Upper lobe of left lung (tissue), 6 donors: ENCODE results near the gene NKPD1. TPM values are rescaled to one million over a fixed set of nuclear protein-coding genes. Genes with fewer than 3 reads are reported as not detected.

ENCODE experiments used
- ATAC-seq, 2 donors: fragments of 200-7000 bp; cut with Tn5 transposase; one replicate each; pipeline ENCODE4 v1.9.1; 2022; ENCODE audit warnings: mild to moderate bottlenecking in 2 of 2, moderate library complexity in 2 of 2; ENCODE audit not compliant: low FRiP score in 2 of 2
- DNase-seq, 2 donors: peaks; one replicate each; pipeline ENCODE4 v3.0.0-alpha.2; 2019 to 2020
- H3K27ac ChIP-seq, 4 donors: fragments of 200-600 bp; sonication (generic); one replicate each; pipeline ENCODE4 v1.5.1; 2016 to 2019
- H3K27me3 ChIP-seq, 4 donors: fragments of 200-600 bp; sonication (generic); one replicate each; pipeline ENCODE4 v1.5.1; 2017 to 2019
- H3K36me3 ChIP-seq, 4 donors: fragments of 200-600 bp; sonication (generic); one replicate each; pipeline ENCODE4 v1.5.1; 2016 to 2019
- H3K4me1 ChIP-seq, 4 donors: fragments of 200-600 bp; sonication (generic); one replicate each; pipeline ENCODE4 v1.5.1; 2018 to 2019
- H3K4me3 ChIP-seq, 4 donors: fragments of 200-600 bp; sonication (generic); one replicate each; pipeline ENCODE4 v1.5.1; 2017 to 2019; ENCODE audit warnings: mild to moderate bottlenecking in 2 of 4, moderate library complexity in 1 of 4
- H3K9me3 ChIP-seq, 4 donors: fragments of 200-600 bp; sonication (generic); one replicate each; pipeline ENCODE4 v1.5.1; 2018 to 2019
- EP300 ChIP-seq, 4 donors: sonication (generic); formaldehyde crosslinking; IDR thresholded peaks; one replicate each; pipeline ENCODE4 v1.5.1; 2017; ENCODE audit warnings: antibody characterized with exemption in 4 of 4, control low read depth in 2 of 4
- POLR2A ChIP-seq, 4 donors: fragments of 450-650 bp; IDR thresholded peaks; one replicate each; pipeline ENCODE4 v1.5.1; 2016 to 2017; ENCODE audit warnings: antibody characterized with exemption in 4 of 4, mild to moderate bottlenecking in 2 of 4
- POLR2AphosphoS5 ChIP-seq, 2 donors: sonication (generic); formaldehyde crosslinking; IDR thresholded peaks; one replicate each; pipeline ENCODE4 v1.5.1; 2017; ENCODE audit warnings: antibody characterized with exemption in 2 of 2
- WGBS, 2 donors: methylation state at CpG; one replicate each; pipeline ENCODE4 v1.1.5; 2017 to 2018; 5-methylcytosine and 5-hydroxymethylcytosine counted together
- total RNA-seq, 6 donors: library from RNA; depleted of rRNA in 4 of 6; stranded (reverse); fragments of >200 nt in 4 of 6; gene quantifications; one replicate each; pipeline versions ENCODE4 v1.1.0 to v1.2.1, GENCODE V29; 2016 to 2021
- TF ChIP-seq, protein P1 (sequence below), 6 experiments: fragments of 450-650 bp in 4 of 6; fragments of 200-600 bp in 2 of 6; sonication (generic) in 2 of 6; IDR thresholded peaks; one replicate each; pipeline ENCODE4 v1.5.1; 2016 to 2019; ENCODE audit warnings: antibody characterized with exemption in 6 of 6
- donor health status: DM: no; HTN: no; CAD: no; lungs with moderate emphysema.
- donor health status: DM: no; HTN: yes; CAD: no; lungs with severe emphysema.

Gene NKPD1
- total RNA-seq, 6 donors from 2014 or later: under 0.01 to 1.00 (median 0.17) TPM; not detected in 1

DNA sequence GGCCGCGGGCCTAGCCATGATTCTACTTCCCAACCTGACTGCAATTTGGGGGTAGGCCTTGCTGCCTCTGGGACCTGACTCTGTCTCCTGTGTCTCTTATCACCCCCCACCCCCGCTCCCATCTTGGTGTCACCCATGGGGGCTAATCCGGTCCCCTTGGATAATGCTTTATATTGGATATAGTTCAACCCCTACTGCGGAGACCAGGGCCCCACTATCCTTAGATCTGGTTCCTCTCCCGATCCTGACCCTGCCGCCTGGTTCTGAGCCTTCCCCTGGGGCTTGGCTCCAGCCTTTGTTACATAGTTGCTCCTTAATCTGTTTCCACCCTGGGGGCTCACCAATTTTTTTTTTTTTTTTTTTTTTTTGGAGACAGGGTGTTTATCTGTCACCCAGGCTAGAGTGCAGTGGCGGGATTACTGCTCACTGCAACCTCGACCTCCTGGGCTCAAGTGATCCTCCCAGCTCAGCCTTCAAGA is 19.1 kb upstream of the NKPD1 start:
- no peaks in the 10 kb centered on the region for H3K27me3 ChIP-seq
- DNase-seq: no peak
- H3K4me3 ChIP-seq: peak overlapping the region; percentile 73 to 91 (median 82)
- peaks cover 28 to 40% (median 31%) of the 10 kb centered on the region in 4 donors for H3K4me1 ChIP-seq
- TF ChIP-seq EP300 (IDR thresholded peaks at IDR 0.05) (no peak), POLR2A (IDR thresholded peaks at IDR 0.05) (no peak), POLR2AphosphoS5 (IDR thresholded peaks at IDR 0.05) (no peak)
- TF ChIP-seq, protein P1, sequence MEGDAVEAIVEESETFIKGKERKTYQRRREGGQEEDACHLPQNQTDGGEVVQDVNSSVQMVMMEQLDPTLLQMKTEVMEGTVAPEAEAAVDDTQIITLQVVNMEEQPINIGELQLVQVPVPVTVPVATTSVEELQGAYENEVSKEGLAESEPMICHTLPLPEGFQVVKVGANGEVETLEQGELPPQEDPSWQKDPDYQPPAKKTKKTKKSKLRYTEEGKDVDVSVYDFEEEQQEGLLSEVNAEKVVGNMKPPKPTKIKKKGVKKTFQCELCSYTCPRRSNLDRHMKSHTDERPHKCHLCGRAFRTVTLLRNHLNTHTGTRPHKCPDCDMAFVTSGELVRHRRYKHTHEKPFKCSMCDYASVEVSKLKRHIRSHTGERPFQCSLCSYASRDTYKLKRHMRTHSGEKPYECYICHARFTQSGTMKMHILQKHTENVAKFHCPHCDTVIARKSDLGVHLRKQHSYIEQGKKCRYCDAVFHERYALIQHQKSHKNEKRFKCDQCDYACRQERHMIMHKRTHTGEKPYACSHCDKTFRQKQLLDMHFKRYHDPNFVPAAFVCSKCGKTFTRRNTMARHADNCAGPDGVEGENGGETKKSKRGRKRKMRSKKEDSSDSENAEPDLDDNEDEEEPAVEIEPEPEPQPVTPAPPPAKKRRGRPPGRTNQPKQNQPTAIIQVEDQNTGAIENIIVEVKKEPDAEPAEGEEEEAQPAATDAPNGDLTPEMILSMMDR (IDR thresholded peaks at IDR 0.05): no peak
- 46 to 67% methylated on average over 7 to 9 of the region's 9 CpGs for WGBS, 2 donors
- peaks cover 0 to 4% (median 2%) of the 10 kb centered on the region in 4 donors for H3K36me3 ChIP-seq
- H3K27ac ChIP-seq: peak overlapping the region; percentile 90 to 95 (median 92)
- ATAC-seq: no peak
- no peaks in the 10 kb centered on the region for H3K9me3 ChIP-seq

DNA sequence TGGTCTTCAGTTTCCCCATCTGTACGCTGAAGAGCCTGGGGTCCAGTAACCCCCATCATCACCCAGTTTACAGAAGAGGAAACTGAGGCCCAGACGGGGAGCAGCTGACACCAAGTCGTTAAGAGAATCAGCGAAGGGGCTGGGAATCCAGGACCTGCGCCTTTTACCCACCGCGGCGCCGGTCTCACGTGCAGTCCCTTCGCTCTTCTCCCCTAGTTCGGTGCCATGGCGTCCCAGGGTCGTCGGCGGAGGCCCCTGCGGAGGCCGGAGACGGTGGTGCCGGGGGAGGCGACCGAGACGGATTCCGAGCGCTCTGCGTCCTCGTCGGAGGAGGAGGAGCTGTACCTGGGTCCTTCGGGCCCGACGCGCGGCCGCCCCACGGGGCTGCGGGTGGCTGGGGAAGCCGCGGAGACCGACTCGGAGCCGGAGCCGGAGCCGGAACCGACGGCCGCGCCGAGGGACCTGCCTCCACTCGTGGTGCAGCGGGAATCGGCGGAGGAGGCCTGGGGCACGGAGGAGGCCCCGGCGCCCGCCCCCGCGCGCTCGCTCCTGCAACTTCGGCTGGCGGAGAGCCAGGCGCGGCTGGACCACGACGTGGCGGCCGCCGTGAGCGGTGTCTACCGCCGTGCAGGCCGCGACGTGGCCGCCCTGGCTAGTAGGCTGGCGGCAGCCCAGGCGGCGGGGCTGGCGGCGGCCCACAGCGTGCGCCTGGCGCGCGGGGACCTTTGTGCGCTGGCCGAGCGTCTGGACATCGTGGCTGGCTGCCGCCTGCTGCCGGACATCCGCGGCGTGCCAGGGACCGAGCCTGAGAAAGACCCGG is 18.5 kb upstream of the NKPD1 start:
- DNase-seq (peak in 1 of 2 donors; percentile 92), ATAC-seq (peak in 1 of 2 donors; percentile 2)
- 2 to 12% methylated on average over 14 to 26 of the region's 97 CpGs for WGBS, 2 donors

DNA sequence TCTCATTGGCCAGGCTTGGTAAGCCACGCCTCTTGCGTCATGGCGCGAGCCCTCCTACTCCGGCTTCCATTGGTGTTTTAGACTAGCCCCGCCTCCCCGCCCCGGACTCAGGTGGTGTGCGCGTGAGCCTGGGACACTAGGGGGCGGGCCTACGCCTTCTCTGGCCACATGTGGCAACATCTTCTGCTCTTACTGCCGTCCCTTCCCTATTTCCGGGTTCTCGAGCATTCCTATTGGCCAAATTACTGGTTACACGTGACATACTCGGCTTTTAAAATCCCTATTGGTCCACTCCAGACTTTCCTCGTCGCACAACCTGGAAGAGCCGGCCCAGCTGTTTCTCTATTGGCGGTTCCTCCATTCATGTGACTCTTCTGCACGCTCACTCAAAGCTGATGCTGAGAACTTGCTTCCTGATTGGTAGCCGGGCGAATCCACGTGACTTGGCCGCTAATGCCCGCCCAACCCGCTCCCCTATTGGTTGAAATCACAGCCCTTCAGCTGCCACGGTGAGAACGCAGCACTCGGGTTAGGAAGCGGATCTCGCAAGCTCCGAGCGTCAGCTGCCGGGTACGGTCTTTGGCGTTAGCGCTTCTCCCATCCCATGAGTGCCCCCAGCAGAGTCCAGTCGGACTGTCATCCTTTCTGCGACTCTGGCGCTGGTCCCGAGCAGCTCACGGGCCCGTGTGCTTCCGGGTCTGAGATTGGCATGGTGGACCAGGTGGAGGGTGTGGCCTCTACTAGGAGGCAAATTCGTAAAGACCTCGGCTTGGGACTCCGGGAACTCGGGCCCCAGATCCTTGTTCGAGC is 17.7 kb upstream of the NKPD1 start, which contains the start of gene BLOC1S3:
TSS of gene BLOC1S3 (plus strand) at position 523 of the 810 bp plus-strand sequence. CDS start 513 bp downstream, outside the sequence.
- 0% methylated on average over 34 to 45 of the region's 51 CpGs for WGBS, 2 donors
- Histone ChIP-seq H3K4me1 (peaks cover 28 to 40% (median 31%) of the 10 kb centered on the region in 4 donors), H3K9me3 (no peaks in the 10 kb centered on the region), H3K27me3 (no peaks in the 10 kb centered on the region), H3K4me3 (peak within 1 kb of the TSS; percentile 73 to 91 (median 82)), H3K36me3 (peaks cover 0 to 4% (median 2%) of the 10 kb centered on the region in 4 donors), H3K27ac (peak within 1 kb of the TSS; percentile 94 to 95 (median 94))
- peak; percentile 97 to 99 for ATAC-seq
- DNase-seq: peak; percentile 98 to 100
- peak in 1 of 4 donors; percentile 4 for TF ChIP-seq EP300 (IDR thresholded peaks at IDR 0.05)
- peak; percentile 82 to 93 for TF ChIP-seq POLR2AphosphoS5 (IDR thresholded peaks at IDR 0.05)
- TF ChIP-seq POLR2A (IDR thresholded peaks at IDR 0.05): peak in 3 of 4 donors; percentile 61 to 88 (median 68)
- TF ChIP-seq, protein P1 (IDR thresholded peaks at IDR 0.05): peak in 5 of 6 experiments; percentile 15 to 70 (median 56)

More for the DNA sequence above, 18.5 kb upstream of the NKPD1 start:
- Histone ChIP-seq H3K27me3 (no peaks in the 10 kb centered on the region), H3K4me1 (peaks cover 28 to 40% (median 31%) of the 10 kb centered on the region in 4 donors), H3K9me3 (no peaks in the 10 kb centered on the region), H3K27ac (peak overlapping the region; percentile 90 to 95 (median 92)), H3K36me3 (peaks cover 0 to 4% (median 2%) of the 10 kb centered on the region in 4 donors), H3K4me3 (peak overlapping the region; percentile 73 to 91 (median 82))
- TF ChIP-seq EP300 (IDR thresholded peaks at IDR 0.05): no peak
- TF ChIP-seq POLR2AphosphoS5 (IDR thresholded peaks at IDR 0.05): no peak
- TF ChIP-seq, protein P1 (IDR thresholded peaks at IDR 0.05): no peak
- no peak for TF ChIP-seq POLR2A (IDR thresholded peaks at IDR 0.05)

DNA sequence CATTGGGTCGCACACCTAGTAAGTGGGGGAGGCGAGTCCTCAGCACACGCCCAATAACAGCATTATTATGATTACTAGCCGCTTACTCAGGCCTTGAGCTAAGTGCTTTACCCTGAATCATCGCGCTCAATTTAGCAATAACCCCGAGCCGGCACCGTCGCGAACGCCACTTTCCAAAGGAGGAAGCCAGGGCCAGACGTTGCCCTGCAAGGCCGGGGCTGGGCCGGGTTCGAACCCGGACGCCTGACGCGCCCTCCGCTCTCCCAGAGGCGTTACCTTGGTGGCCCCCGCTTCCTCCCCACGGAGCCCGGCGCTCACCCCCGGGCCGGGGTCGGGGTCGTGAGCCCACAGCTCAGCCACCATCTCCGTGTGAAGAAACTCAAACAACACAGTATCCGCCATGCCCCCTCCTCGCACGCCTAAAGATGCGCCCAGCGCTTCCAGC is 17.1 kb upstream of the NKPD1 start, which contains the start of gene TRAPPC6A:
TSS of gene TRAPPC6A (minus strand) at position 421 of the 445 bp plus-strand sequence. CDS start at position 402, 19 bp downstream.
- H3K27ac ChIP-seq: peak within 1 kb of the TSS; percentile 94 to 95 (median 94)
- WGBS, 2 donors: 0% methylated on average over 19 to 34 of the region's 36 CpGs
- ATAC-seq: peak; percentile 1 to 23

More for the DNA sequence above, 17.1 kb upstream of the NKPD1 start, which contains the start of gene TRAPPC6A:
- Histone ChIP-seq H3K4me3 (peak within 1 kb of the TSS; percentile 73 to 91 (median 82)), H3K27me3 (no peaks in the 10 kb centered on the region), H3K4me1 (peaks cover 28 to 40% (median 31%) of the 10 kb centered on the region in 4 donors), H3K9me3 (no peaks in the 10 kb centered on the region), H3K36me3 (peaks cover 0 to 4% (median 2%) of the 10 kb centered on the region in 4 donors)
- DNase-seq: peak in 1 of 2 donors; percentile 51
- no peak for TF ChIP-seq EP300 (IDR thresholded peaks at IDR 0.05)
- TF ChIP-seq, protein P1 (IDR thresholded peaks at IDR 0.05): no peak
- TF ChIP-seq POLR2A (IDR thresholded peaks at IDR 0.05): peak in 3 of 4 donors; percentile 67 to 89 (median 71)
- peak; percentile 74 to 83 for TF ChIP-seq POLR2AphosphoS5 (IDR thresholded peaks at IDR 0.05)
